OCI-LY3 (cell line): ENCODE data around the gene ANKLE1.

Experiments used
- CTCF ChIP-seq: fragments of 200-600, 300-600 bp; sonication (generic); IDR thresholded peaks from 2 replicates; pipeline ENCODE4 v1.5.1; 2014; ENCODE audit warnings: antibody characterized with exemption, low read length, low read depth
- EZH2phosphoT487 ChIP-seq: fragments of 200-600 bp; shearing (Covaris generic); IDR thresholded peaks from 2 replicates; pipeline ENCODE4 v1.6.1; 2018; ENCODE audit warnings: antibody characterized with exemption, mixed run types, low read depth

DNA sequence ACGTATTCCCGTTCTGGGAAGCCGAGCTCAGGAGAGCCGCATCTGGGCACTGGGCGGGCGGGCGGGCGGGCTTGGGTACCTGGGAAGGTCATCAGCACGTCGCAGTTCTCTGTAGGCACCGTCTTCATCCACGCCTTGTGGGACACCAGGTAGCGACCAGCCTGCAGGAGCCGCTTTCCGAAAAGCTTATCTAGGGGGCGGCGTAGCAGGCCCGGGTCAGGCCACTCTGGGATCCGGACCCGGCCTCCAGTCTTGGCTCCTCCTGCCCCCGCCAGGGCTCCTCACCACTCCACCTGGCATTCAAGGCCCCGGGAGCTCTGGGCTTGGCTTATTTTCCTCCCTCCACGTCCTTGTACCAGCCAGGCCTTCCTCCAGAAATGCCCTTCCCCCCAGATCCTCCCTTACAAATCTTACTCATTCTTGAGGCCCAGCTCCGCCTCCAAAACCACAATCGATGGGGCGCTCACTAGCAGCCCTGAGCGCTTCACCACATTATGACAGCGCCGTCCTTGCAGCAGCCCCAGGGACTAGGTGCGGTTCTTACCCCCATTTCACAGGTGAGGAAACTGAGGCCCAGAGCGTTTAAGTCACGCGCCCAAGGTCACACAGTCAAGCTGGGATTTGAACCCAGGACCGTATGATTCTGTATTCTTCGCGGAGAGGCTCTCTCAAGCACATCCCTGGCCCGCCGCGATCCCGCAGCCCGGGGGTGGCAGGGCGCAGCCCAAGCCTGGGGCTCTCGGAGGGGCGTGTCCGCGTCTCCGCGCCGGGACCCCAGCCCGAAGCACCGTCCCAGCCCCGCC lies 52.1 kb downstream of the ANKLE1 start:
- no peak for TF ChIP-seq CTCF
- TF ChIP-seq EZH2phosphoT487 = no peak
